GM19328 (cell line): Measurements from ENCODE around the gene MAN1C1.
"Not testable (repeated sequence)": the region's sequence is repeated elsewhere in the genome, so short reads cannot be mapped to it uniquely, and the experiment has no call there.

ENCODE experiments used
- ATAC-seq: cut with Tn5 transposase; IDR thresholded peaks from one replicate; pipeline ENCODE4 v1.9.1; 2021; ENCODE audit warnings: mild to moderate bottlenecking, moderate library complexity; ENCODE audit not compliant: unreplicated experiment

The MAN1C1 gene

GRCh38 chr1:25694167-25695007, 77.8 kb downstream of the MAN1C1 start:
- no peak for ATAC-seq

GRCh38 chr1:25695090-25695770, 78.6 kb downstream of the MAN1C1 start:
- no peak for ATAC-seq

- no peak for ATAC-seq
Observed at GRCh38 chr1:25695771-25696311, 79.2 kb downstream of the MAN1C1 start.

GRCh38 chr1:25696643-25697042, 80.1 kb downstream of the MAN1C1 start:
- ATAC-seq, result not testable (repeated sequence)

- ATAC-seq, result no peak
Observed at GRCh38 chr1:25697435-25698217, 81.0 kb downstream of the MAN1C1 start.

- no peak for ATAC-seq
Observed at GRCh38 chr1:25698252-25698651, 81.7 kb downstream of the MAN1C1 start.

- not testable (repeated sequence) for ATAC-seq
Observed at GRCh38 chr1:25699059-25699458, 82.5 kb downstream of the MAN1C1 start.

GRCh38 chr1:25699500-25700143, 83.0 kb downstream of the MAN1C1 start:
- no peak for ATAC-seq

- no peak for ATAC-seq
Observed at GRCh38 chr1:25700144-25700523, 83.5 kb downstream of the MAN1C1 start.

GRCh38 chr1:25700626-25701025, 84.0 kb downstream of the MAN1C1 start:
- ATAC-seq, result no peak

GRCh38 chr1:25701030-25701785, 84.6 kb downstream of the MAN1C1 start:
- no peak for ATAC-seq

GRCh38 chr1:25702101-25702775, 85.6 kb downstream of the MAN1C1 start:
- ATAC-seq, result no peak

- ATAC-seq, result no peak
Observed at GRCh38 chr1:25703041-25703440, 86.5 kb downstream of the MAN1C1 start.

GRCh38 chr1:25703671-25704266, 87.2 kb downstream of the MAN1C1 start:
- ATAC-seq, result no peak

GRCh38 chr1:25704267-25704691, 87.7 kb downstream of the MAN1C1 start:
- ATAC-seq, result no peak

GRCh38 chr1:25705699-25706098, 89.1 kb downstream of the MAN1C1 start:
- no peak for ATAC-seq

- no peak for ATAC-seq
Observed at GRCh38 chr1:25706146-25707089, 89.8 kb downstream of the MAN1C1 start.
